H9 (cell line): ENCODE results near the gene COL28A1. TPM values are rescaled to one million over a fixed set of nuclear protein-coding genes. Genes with fewer than 3 reads are reported as not detected.

Experiments used
- DNase-seq: peaks from one replicate; pipeline ENCODE4 v3.0.0-alpha.2; 2017
- H2AFZ ChIP-seq: one replicate; pipeline ENCODE4 v1.6.1; 2013; ENCODE audit warnings: mild to moderate bottlenecking, low read length, control low read depth, moderate library complexity
- H2AK5ac ChIP-seq: 2 replicates; pipeline ENCODE4 v1.6.1; 2013; ENCODE audit warnings: low read length, control low read depth, mixed read lengths; ENCODE audit not compliant: insufficient read length
- H2BK120ac ChIP-seq: one replicate; pipeline ENCODE4 v1.6.1; 2013; ENCODE audit warnings: low read depth, mild to moderate bottlenecking, low read length, control low read depth, inconsistent platforms; ENCODE audit not compliant: poor library complexity, severe bottlenecking
- H2BK12ac ChIP-seq: 2 replicates; pipeline ENCODE4 v1.6.1; 2013; ENCODE audit warnings: low read length, control low read depth, mixed read lengths, low read depth; ENCODE audit not compliant: insufficient read length
- H2BK15ac ChIP-seq: 2 replicates; pipeline ENCODE4 v1.6.1; 2013; ENCODE audit warnings: low read depth, low read length, control low read depth
- H2BK20ac ChIP-seq: one replicate; pipeline ENCODE4 v1.6.1; 2013; ENCODE audit warnings: low read depth, mild to moderate bottlenecking, low read length, control low read depth, inconsistent platforms; ENCODE audit not compliant: poor library complexity, severe bottlenecking
- H2BK5ac ChIP-seq: 2 replicates; pipeline ENCODE4 v1.6.1; 2013; ENCODE audit warnings: low read length, control low read depth, mixed read lengths; ENCODE audit not compliant: insufficient read length
- H3K14ac ChIP-seq: 2 replicates; pipeline ENCODE4 v1.6.1; 2013; ENCODE audit warnings: low read length, control low read depth; ENCODE audit not compliant: insufficient read depth
- H3K18ac ChIP-seq: 2 replicates; pipeline ENCODE4 v1.6.1; 2013; ENCODE audit warnings: low read depth, mild to moderate bottlenecking, mixed read lengths, low read length, control low read depth; ENCODE audit not compliant: insufficient read length
- H3K23ac ChIP-seq: 2 replicates; pipeline ENCODE4 v1.6.1; 2013; ENCODE audit warnings: low read length, control low read depth, mixed read lengths, low read depth; ENCODE audit not compliant: insufficient read length
- H3K23me2 ChIP-seq: 2 replicates; pipeline ENCODE4 v1.6.1; 2013; ENCODE audit warnings: low read depth, mild to moderate bottlenecking, mixed read lengths, low read length, control low read depth; ENCODE audit not compliant: insufficient read length, poor library complexity, severe bottlenecking
- H3K27ac ChIP-seq: 2 replicates; pipeline ENCODE4 v1.5.1; 2013; ENCODE audit warnings: low read length, control low read depth, mixed read lengths, low read depth; ENCODE audit not compliant: insufficient read length
- H3K27me3 ChIP-seq: 2 replicates; pipeline ENCODE4 v1.6.1; 2013; ENCODE audit warnings: low read length, control low read depth, inconsistent platforms; ENCODE audit not compliant: insufficient read depth
- H3K4ac ChIP-seq: 2 replicates; pipeline ENCODE4 v1.6.1; 2013; ENCODE audit warnings: low read depth, mild to moderate bottlenecking, control low read depth, inconsistent platforms, low read length, moderate library complexity
- H3K4me1 ChIP-seq: 2 replicates; pipeline ENCODE4 v1.6.1; 2013; ENCODE audit warnings: low read length, control low read depth, inconsistent platforms; ENCODE audit not compliant: insufficient read depth
- H3K4me2 ChIP-seq: 2 replicates; pipeline ENCODE4 v1.6.1; 2013; ENCODE audit warnings: low read length, control low read depth, mixed read lengths; ENCODE audit not compliant: insufficient read length, insufficient read depth
- H3K56ac ChIP-seq: 2 replicates; pipeline ENCODE4 v1.6.1; 2013; ENCODE audit warnings: low read depth, mild to moderate bottlenecking, mixed read lengths, low read length, control low read depth; ENCODE audit not compliant: insufficient read length
- H3K79me1 ChIP-seq: 2 replicates; pipeline ENCODE4 v1.6.1; 2013; ENCODE audit warnings: low read depth, mild to moderate bottlenecking, moderate library complexity, low read length, control low read depth, inconsistent platforms; ENCODE audit not compliant: insufficient read depth, poor library complexity, severe bottlenecking
- H3K79me2 ChIP-seq: 2 replicates; pipeline ENCODE4 v1.6.1; 2013; ENCODE audit warnings: low read length, control low read depth, inconsistent platforms; ENCODE audit not compliant: insufficient read depth
- H3K9ac ChIP-seq: 2 replicates; pipeline ENCODE4 v1.6.1; 2013; ENCODE audit warnings: low read length, control low read depth, mixed read lengths; ENCODE audit not compliant: insufficient read length; ENCODE audit errors: extremely low read depth
- H3K9me3 ChIP-seq: one replicate; pipeline ENCODE4 v1.6.1; 2013; ENCODE audit warnings: low read depth, low read length, inconsistent platforms; ENCODE audit not compliant: control insufficient read depth
- H3T11ph ChIP-seq: one replicate; pipeline ENCODE4 v1.6.1; 2013; ENCODE audit warnings: mild to moderate bottlenecking, low read length, control low read depth, inconsistent platforms
- H4K20me1 ChIP-seq: one replicate; pipeline ENCODE4 v1.6.1; 2013; ENCODE audit not compliant: control insufficient read depth, insufficient read length, insufficient read depth
- H4K5ac ChIP-seq: 2 replicates; pipeline ENCODE4 v1.6.1; 2013; ENCODE audit warnings: low read depth, mild to moderate bottlenecking, mixed read lengths, low read length, control low read depth; ENCODE audit not compliant: insufficient read length
- H4K8ac ChIP-seq: replicated peaks from 2 replicates; pipeline ENCODE4 v1.6.1; 2013; ENCODE audit warnings: low read length, control low read depth, mixed read lengths, low read depth; ENCODE audit not compliant: insufficient read length
- H4K91ac ChIP-seq: 2 replicates; pipeline ENCODE4 v1.6.1; 2013; ENCODE audit warnings: low read depth, mild to moderate bottlenecking, moderate library complexity, mixed read lengths, low read length, control low read depth; ENCODE audit not compliant: insufficient read length
- H3K27ac Mint-ChIP-seq, 3 experiments: 2 replicates in 2 of 3; 3 replicates in 1 of 3; pipeline ENCODE4 v1.8.0; 2020 to 2021; ENCODE audit warnings: mixed read lengths in 3 of 3, mild to moderate bottlenecking in 1 of 3, moderate library complexity in 1 of 3
- H3K27me3 Mint-ChIP-seq: 2 replicates; pipeline ENCODE4 v1.8.0; 2021; ENCODE audit warnings: low read depth, mild to moderate bottlenecking, moderate library complexity, mixed read lengths
- H3K36me3 Mint-ChIP-seq, 3 experiments: 2 replicates in 2 of 3; 3 replicates in 1 of 3; pipeline ENCODE4 v1.8.0; 2020 to 2021; ENCODE audit warnings: low read depth in 3 of 3, mixed read lengths in 3 of 3; ENCODE audit not compliant: insufficient read depth in 1 of 3
- H3K4me1 Mint-ChIP-seq, 2 experiments: 2 replicates each; pipeline ENCODE4 v1.8.0; 2020; ENCODE audit warnings: mixed read lengths in 2 of 2
- H3K4me3 Mint-ChIP-seq, 2 experiments: 2 replicates in 1 of 2; 3 replicates in 1 of 2; pipeline ENCODE4 v1.8.0; 2020 to 2021; ENCODE audit warnings: mild to moderate bottlenecking in 2 of 2, mixed read lengths in 2 of 2, moderate library complexity in 1 of 2
- H3K9me3 Mint-ChIP-seq, 2 experiments: 2 replicates in 1 of 2; 3 replicates in 1 of 2; pipeline ENCODE4 v1.8.0; 2020; ENCODE audit warnings: mild to moderate bottlenecking in 2 of 2, mixed read lengths in 2 of 2, moderate library complexity in 1 of 2
- CTCF ChIP-seq: fragments of 200-600 bp; sonication (generic); conservative IDR thresholded peaks from 3 replicates; pipeline ENCODE4 v1.8.0; 2021; ENCODE audit warnings: antibody characterized with exemption, mild to moderate bottlenecking
- WGBS: extraction: QIAGEN DNeasy Blood & Tissue Kit; methylation state at CpG from one replicate; pipeline ENCODE4 v1.1.7; 2013; ENCODE audit warnings: missing lambda C conversion rate, low lambda C conversion rate, mixed read lengths; ENCODE audit not compliant: insufficient read length; ENCODE audit errors: extremely low coverage; 5-methylcytosine and 5-hydroxymethylcytosine counted together
- total RNA-seq: library from RNA; stranded (reverse); gene quantifications from 2 replicates; pipeline ENCODE4 v1.2.1, GENCODE V29; 2021

COL28A1 gene
- total RNA-seq, 1 experiment from 2014 or later = 0.66 TPM

- Histone ChIP-seq H3K79me2 (0 out of 2 replicates have a peak, but pooled peaks cover 2% of the 10 kb centered on the region), H3K27ac (no peak overlapping the region), H4K8ac (no peak overlapping the region), H3K56ac (no peak overlapping the region), H4K91ac (no peak overlapping the region), H3K79me1 (no peaks in the 10 kb centered on the region), H3K23me2 (no peaks in the 10 kb centered on the region), H2BK15ac (no peak overlapping the region), H4K5ac (no peak overlapping the region), H3K18ac (no peak overlapping the region), H2BK5ac (no peak overlapping the region), H4K20me1 (no peaks in the 10 kb centered on the region), H2BK12ac (no peak overlapping the region), H3K23ac (no peak overlapping the region), H3K14ac (no peak overlapping the region), H3T11ph (no peak overlapping the region), H2AFZ (no peak overlapping the region), H2AK5ac (no peak overlapping the region), H3K4me2 (no peak overlapping the region), H3K9me3 (no peaks in the 10 kb centered on the region), H3K9ac (no peak overlapping the region), H3K4ac (no peak overlapping the region), H3K27me3 (no peaks in the 10 kb centered on the region), H2BK120ac (no peak overlapping the region), H2BK20ac (no peak overlapping the region), H3K4me1 (no peaks in the 10 kb centered on the region)
- H3K4me3 Mint-ChIP-seq = no peak overlapping the region
- no peak for TF ChIP-seq CTCF
- no CpG with 5 or more reads among the region's 1 CpG for WGBS
- peak overlapping the region in 1 of 3 experiments; percentile 63; a peak in 3 of 7 replicates for H3K27ac Mint-ChIP-seq
- H3K4me1 Mint-ChIP-seq = peaks cover 5 to 11% of the 10 kb centered on the region in 2 experiments
- peaks cover 2 to 24% (median 11%) of the 10 kb centered on the region in 3 experiments; a peak in 5 of 7 replicates for H3K36me3 Mint-ChIP-seq
- H3K9me3 Mint-ChIP-seq = no peaks in the 10 kb centered on the region
- H3K27me3 Mint-ChIP-seq = no peaks in the 10 kb centered on the region
- DNase-seq = no peak
These were observed 46.9 kb upstream of the COL28A1 start for GRCh38 chr7:7582596-7582995.
